HCT116 (cell line): ENCODE measurements around the gene LRRC3C. TPM values are rescaled to one million over a fixed set of nuclear protein-coding genes. Genes with fewer than 3 reads are reported as not detected.

Experiments used
- ATAC-seq: fragments of 200-7000 bp; cut with Tn5 transposase; 2 replicates; pipeline ENCODE4 v1.9.1; 2020; ENCODE audit warnings: mild to moderate bottlenecking, moderate library complexity
- BruUV-seq: library from RNA; stranded (reverse); fragments of 400-500 nt; replicated peaks from 2 replicates; lab custom pipeline; 2021; lab: Mats Ljungman, UMichigan
- CTCF ChIA-PET: fragments of 300-600 bp; sonication (Branson Sonifier 250); formaldehyde crosslinking; loops from one replicate; lab custom pipeline; 2021; ENCODE audit warnings: antibody characterized with exemption; lab: Charles Lee
- POLR2A ChIA-PET: fragments of 300-600, 350-600 bp; sonication (Branson Sonifier 250); formaldehyde crosslinking; loops from one replicate; lab custom pipeline; 2021; ENCODE audit warnings: antibody characterized with exemption; lab: Charles Lee
- RAD21 ChIA-PET, 2 experiments: fragments of 300-600 bp; sonication (Branson Sonifier 250); formaldehyde crosslinking; loops; one replicate each; lab custom pipeline; 2023; ENCODE audit warnings: low total read pairs in 2 of 2; ENCODE audit not compliant: uncharacterized antibody in 2 of 2, unreplicated experiment in 2 of 2, low non-redundant PET in 1 of 2; lab: Charles Lee
- DNase-seq: peaks from one replicate; pipeline ENCODE4 v3.0.0-alpha.2; 2010; ENCODE audit warnings: low read depth, low spot score
- H2AFZ ChIP-seq: fragments of 200-600 bp; shearing (Covaris generic), sonication (generic); 2 replicates; pipeline ENCODE4 v1.6.1; 2017; ENCODE audit warnings: low read depth, mixed run types, mixed read lengths, antibody characterized with exemption, low read length; ENCODE audit not compliant: poor library complexity, severe bottlenecking
- H3K27ac ChIP-seq: 2 replicates; pipeline ENCODE4 v1.5.1; 2012; ENCODE audit warnings: low read depth, low read length
- H3K27me3 ChIP-seq: fragments of 200-600 bp; sonication (generic); 2 replicates; pipeline ENCODE4 v1.6.1; 2016; ENCODE audit warnings: mixed run types, low read length, mixed read lengths; ENCODE audit not compliant: insufficient read depth
- H3K36me3 ChIP-seq, 2 experiments: fragments of 200-500 bp in 1 of 2; fragments of 200-600 bp in 1 of 2; sonication (Bioruptor generic) in 1 of 2; sonication (generic) in 1 of 2; 2 replicates each; pipeline versions ENCODE4 v1.5.1 to v1.6.1; 2014 to 2016; ENCODE audit warnings: low read length in 2 of 2, inconsistent platforms in 1 of 2, mixed read lengths in 1 of 2, mixed run types in 1 of 2; ENCODE audit not compliant: insufficient read depth in 2 of 2, control insufficient read depth in 1 of 2
- H3K4me1 ChIP-seq, 2 experiments: fragments of 200-600 bp in 1 of 2; sonication (generic) in 1 of 2; 2 replicates each; pipeline versions ENCODE4 v1.5.1 to v1.6.1; 2012 to 2017; ENCODE audit warnings: low read length in 2 of 2, inconsistent platforms in 1 of 2, mild to moderate bottlenecking in 1 of 2, mixed read lengths in 1 of 2, mixed run types in 1 of 2, moderate library complexity in 1 of 2; ENCODE audit not compliant: insufficient read depth in 2 of 2, control insufficient read depth in 1 of 2
- H3K4me2 ChIP-seq: fragments of 200-600 bp; sonication (generic); 2 replicates; pipeline ENCODE4 v1.6.1; 2017; ENCODE audit warnings: mixed run types, low read length, mixed read lengths
- H3K4me3 ChIP-seq, 2 experiments: fragments of 200-600 bp in 1 of 2; sonication (generic) in 1 of 2; replicated peaks in 1 of 2; 2 replicates each; pipeline ENCODE4 v1.5.1; 2011 to 2016; ENCODE audit warnings: low read length in 2 of 2, control low read depth in 1 of 2, low read depth in 1 of 2, mild to moderate bottlenecking in 1 of 2, mixed read lengths in 1 of 2, mixed run types in 1 of 2
- H3K79me2 ChIP-seq: fragments of 200-600 bp; sonication (generic); 2 replicates; pipeline ENCODE4 v1.6.1; 2017; ENCODE audit warnings: mild to moderate bottlenecking, mixed run types, low read length, moderate library complexity, mixed read lengths; ENCODE audit not compliant: insufficient read depth
- H3K9ac ChIP-seq: fragments of 200-600 bp; sonication (generic); 2 replicates; pipeline ENCODE4 v1.6.1; 2016; ENCODE audit warnings: low read length, mixed read lengths
- H3K9me2 ChIP-seq: fragments of 200-600 bp; sonication (generic), shearing (Covaris generic); 2 replicates; pipeline ENCODE4 v1.6.1; 2017; ENCODE audit warnings: mixed run types, mild to moderate bottlenecking, moderate library complexity; ENCODE audit not compliant: insufficient read depth
- H3K9me3 ChIP-seq, 2 experiments: fragments of 200-500 bp in 1 of 2; fragments of 200-600 bp in 1 of 2; sonication (Bioruptor generic) in 1 of 2; sonication (generic) in 1 of 2; 2 replicates each; pipeline ENCODE4 v1.6.1; 2014 to 2017; ENCODE audit warnings: low read length in 2 of 2, mixed read lengths in 2 of 2, inconsistent platforms in 1 of 2, low read depth in 1 of 2, mild to moderate bottlenecking in 1 of 2, mixed run types in 1 of 2, moderate library complexity in 1 of 2; ENCODE audit not compliant: control insufficient read depth in 1 of 2, insufficient read depth in 1 of 2
- H4K20me1 ChIP-seq: fragments of 200-600 bp; sonication (generic), shearing (Covaris generic); 2 replicates; pipeline ENCODE4 v1.6.1; 2017; ENCODE audit warnings: mixed run types, mild to moderate bottlenecking, moderate library complexity; ENCODE audit not compliant: insufficient read depth
- CEBPB ChIP-seq: IDR thresholded peaks from 2 replicates; pipeline ENCODE4 v1.6.1; 2012; ENCODE audit warnings: low read depth
- ELF1 ChIP-seq: IDR thresholded peaks from 2 replicates; pipeline ENCODE4 v1.6.1; 2012; ENCODE audit warnings: low read depth, borderline replicate concordance
- EZH2 ChIP-seq: fragments of 200-600 bp; sonication (generic); IDR thresholded peaks from 2 replicates; pipeline ENCODE4 v1.6.1; 2017; ENCODE audit warnings: antibody characterized with exemption, mixed run types
- EZH2phosphoT487 ChIP-seq: fragments of 200-600 bp; IDR thresholded peaks from 2 replicates; pipeline ENCODE4 v1.6.1; 2018; ENCODE audit warnings: antibody characterized with exemption, borderline replicate concordance
- FOSL1 ChIP-seq: IDR thresholded peaks from 2 replicates; pipeline ENCODE4 v1.6.1; 2012; ENCODE audit warnings: low read depth
- JUND ChIP-seq: IDR thresholded peaks from 2 replicates; pipeline ENCODE4 v1.6.1; 2012
- POLR2A ChIP-seq: IDR thresholded peaks from 2 replicates; pipeline ENCODE4 v1.7.0; 2011; ENCODE audit warnings: borderline replicate concordance; ENCODE audit not compliant: insufficient read depth, insufficient read length; ENCODE audit errors: extremely low read depth
- POLR2AphosphoS5 ChIP-seq: IDR thresholded peaks from 2 replicates; pipeline ENCODE4 v1.6.1; 2011; ENCODE audit warnings: mild to moderate bottlenecking, low read depth, low read length, moderate library complexity
- RAD21 ChIP-seq: IDR thresholded peaks from 2 replicates; pipeline ENCODE4 v1.6.1; 2012; ENCODE audit warnings: low read depth, mild to moderate bottlenecking
- SIN3A ChIP-seq: IDR thresholded peaks from 2 replicates; pipeline ENCODE4 v1.6.1; 2012; ENCODE audit warnings: low read depth
- SP1 ChIP-seq: IDR thresholded peaks from 2 replicates; pipeline ENCODE4 v1.6.1; 2012; ENCODE audit warnings: low read depth
- SRF ChIP-seq: IDR thresholded peaks from 2 replicates; pipeline ENCODE4 v1.6.1; 2012; ENCODE audit warnings: low read depth
- YY1 ChIP-seq: IDR thresholded peaks from 2 replicates; pipeline ENCODE4 v1.6.1; 2011; ENCODE audit warnings: low read length, low read depth, moderate library complexity, mild to moderate bottlenecking; ENCODE audit not compliant: insufficient replicate concordance; ENCODE audit errors: extremely low read depth
- ZFX ChIP-seq: fragments of 450-650 bp; IDR thresholded peaks from 2 replicates; pipeline ENCODE4 v1.6.1; 2017
- ZNF274 ChIP-seq: fragments of 200-500 bp; sonication (Bioruptor generic); IDR thresholded peaks from 2 replicates; pipeline ENCODE4 v1.6.1; 2014; ENCODE audit warnings: mild to moderate bottlenecking, low read depth, low read length, inconsistent platforms
- intact Hi-C: fragments of 100-400 bp; cut with micrococcal nuclease; formaldehyde crosslinking; loops from 2 replicates; pipeline ENCODE4 v1.10.0; 2022
- total RNA-seq: library from RNA; stranded (reverse); gene quantifications from one replicate; pipeline ENCODE4 v1.2.1, GENCODE V29; 2021; ENCODE audit not compliant: unreplicated experiment
- TF ChIP-seq, protein P1 (sequence below): IDR thresholded peaks from 2 replicates; pipeline ENCODE4 v1.6.1; 2012
- TF ChIP-seq, protein P2 (sequence below): IDR thresholded peaks from 2 replicates; pipeline ENCODE4 v1.6.1; 2012; ENCODE audit warnings: low read depth
- TF ChIP-seq, protein P3 (sequence below): IDR thresholded peaks from 2 replicates; pipeline ENCODE4 v1.6.1; 2012

The LRRC3C gene
- total RNA-seq, 1 experiment from 2014 or later: not detected

DNA sequence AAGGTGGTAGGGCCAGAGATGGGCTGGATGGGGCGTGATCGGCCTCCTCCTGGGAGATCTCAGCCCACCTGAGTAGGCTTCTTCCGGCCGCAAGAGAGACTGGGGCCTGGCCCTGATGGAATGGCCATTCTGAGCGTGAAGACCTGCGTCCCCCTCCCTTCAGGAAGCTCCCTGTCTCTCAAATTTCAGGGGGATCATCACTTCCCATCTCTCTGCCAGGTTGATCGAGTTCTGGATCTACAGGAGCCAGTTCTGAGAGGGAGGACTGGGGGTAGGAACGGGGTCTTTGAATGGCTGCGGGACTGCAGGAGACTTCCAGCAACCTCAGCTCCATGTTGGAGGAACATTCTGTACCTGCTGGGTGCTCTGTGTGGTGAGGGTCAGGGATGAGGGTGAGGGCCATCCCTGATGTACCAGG is 25.9 kb downstream of the LRRC3C start:
- no peaks in the 10 kb centered on the region for H3K27me3 ChIP-seq
- TF ChIP-seq SRF (no peak), ZFX (peak; percentile 24; the same call in 1 of the 2 replicates)
- TF ChIP-seq, all 23 proteins: peak for 1
- Histone ChIP-seq H3K4me1 (peaks cover 13 to 21% of the 10 kb centered on the region in 2 experiments), H3K9me2 (no peaks in the 10 kb centered on the region), H3K9me3 (no peaks in the 10 kb centered on the region), H2AFZ (peak overlapping the region; percentile 86), H3K27ac (peak overlapping the region; percentile 56), H3K9ac (peak overlapping the region; percentile 32; the same call in 1 of the 2 replicates), H3K4me3 (peak overlapping the region; percentile 37 to 53), H3K36me3 (no peaks in the 10 kb centered on the region), H3K4me2 (peak overlapping the region; percentile 77), H3K79me2 (no peaks in the 10 kb centered on the region), H4K20me1 (no peaks in the 10 kb centered on the region)
- BruUV-seq: TSS peak; percentile 70
- DNase-seq: no peak
- RAD21 ChIA-PET: interaction anchor here (0.7 kb wide), 2 partner anchors 23 to 363 kb away, joined by 3 to 4 read pairs; no protein-coding TSS in a partner anchor
- intact Hi-C loops: loop anchor here (1.0 to 10.0 kb wide), 2 partner anchors 27 to 219 kb away; partner anchors contain the start of genes GRB7, MIEN1 and PSMD3
- CTCF ChIA-PET: no interaction called here
- ATAC-seq: no peak
- POLR2A ChIA-PET: no interaction called here

DNA sequence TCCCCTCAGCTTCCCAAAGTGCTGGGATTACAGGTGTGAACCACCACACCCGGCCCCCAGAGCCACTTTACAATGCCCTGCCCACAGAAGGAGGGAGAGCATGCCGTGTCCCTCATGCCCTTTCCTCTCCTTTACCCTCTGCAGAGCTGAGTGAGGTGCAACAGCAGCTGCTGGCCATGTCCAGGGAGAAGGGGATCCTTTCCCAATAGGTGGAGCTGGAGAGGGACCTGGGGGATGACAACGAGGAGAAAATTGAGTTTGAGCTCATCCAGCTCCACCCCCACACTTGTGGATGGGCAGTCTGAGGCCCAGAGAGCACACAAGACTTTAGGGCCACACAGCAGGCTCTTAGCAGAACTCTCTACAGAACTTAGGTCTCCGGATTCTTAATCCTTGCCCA is 27.3 kb downstream of the LRRC3C start:
- no peak overlapping the region for H3K9ac ChIP-seq
- no peaks in the 10 kb centered on the region for H3K9me3 ChIP-seq
- no peaks in the 10 kb centered on the region for H3K27me3 ChIP-seq
- H3K79me2 ChIP-seq: no peaks in the 10 kb centered on the region
- H3K4me1 ChIP-seq: peaks cover 15 to 27% of the 10 kb centered on the region in 2 experiments
- RAD21 ChIA-PET: interaction anchor here in 1 of 2 experiments (0.5 kb wide), 1 partner anchor 22 kb away, joined by 4 read pairs; no protein-coding TSS in a partner anchor
- H3K27ac ChIP-seq: no peak overlapping the region
- no peak overlapping the region for H3K4me2 ChIP-seq
- ATAC-seq (no peak), DNase-seq (no peak)
- CTCF ChIA-PET: interaction anchor here (0.9 to 1.0 kb wide), 2 partner anchors 15 to 25 kb away, joined by 3 to 4 read pairs; partner anchors contain the start of gene PSMD3
- TF ChIP-seq EZH2phosphoT487: no peak
- no peak for TF ChIP-seq JUND
- no peak for TF ChIP-seq CEBPB
- TF ChIP-seq SP1: no peak
- TF ChIP-seq YY1: no peak
- TF ChIP-seq EZH2: no peak
- TF ChIP-seq, protein P1, sequence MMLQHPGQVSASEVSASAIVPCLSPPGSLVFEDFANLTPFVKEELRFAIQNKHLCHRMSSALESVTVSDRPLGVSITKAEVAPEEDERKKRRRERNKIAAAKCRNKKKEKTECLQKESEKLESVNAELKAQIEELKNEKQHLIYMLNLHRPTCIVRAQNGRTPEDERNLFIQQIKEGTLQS: no peak
- TF ChIP-seq, protein P2, sequence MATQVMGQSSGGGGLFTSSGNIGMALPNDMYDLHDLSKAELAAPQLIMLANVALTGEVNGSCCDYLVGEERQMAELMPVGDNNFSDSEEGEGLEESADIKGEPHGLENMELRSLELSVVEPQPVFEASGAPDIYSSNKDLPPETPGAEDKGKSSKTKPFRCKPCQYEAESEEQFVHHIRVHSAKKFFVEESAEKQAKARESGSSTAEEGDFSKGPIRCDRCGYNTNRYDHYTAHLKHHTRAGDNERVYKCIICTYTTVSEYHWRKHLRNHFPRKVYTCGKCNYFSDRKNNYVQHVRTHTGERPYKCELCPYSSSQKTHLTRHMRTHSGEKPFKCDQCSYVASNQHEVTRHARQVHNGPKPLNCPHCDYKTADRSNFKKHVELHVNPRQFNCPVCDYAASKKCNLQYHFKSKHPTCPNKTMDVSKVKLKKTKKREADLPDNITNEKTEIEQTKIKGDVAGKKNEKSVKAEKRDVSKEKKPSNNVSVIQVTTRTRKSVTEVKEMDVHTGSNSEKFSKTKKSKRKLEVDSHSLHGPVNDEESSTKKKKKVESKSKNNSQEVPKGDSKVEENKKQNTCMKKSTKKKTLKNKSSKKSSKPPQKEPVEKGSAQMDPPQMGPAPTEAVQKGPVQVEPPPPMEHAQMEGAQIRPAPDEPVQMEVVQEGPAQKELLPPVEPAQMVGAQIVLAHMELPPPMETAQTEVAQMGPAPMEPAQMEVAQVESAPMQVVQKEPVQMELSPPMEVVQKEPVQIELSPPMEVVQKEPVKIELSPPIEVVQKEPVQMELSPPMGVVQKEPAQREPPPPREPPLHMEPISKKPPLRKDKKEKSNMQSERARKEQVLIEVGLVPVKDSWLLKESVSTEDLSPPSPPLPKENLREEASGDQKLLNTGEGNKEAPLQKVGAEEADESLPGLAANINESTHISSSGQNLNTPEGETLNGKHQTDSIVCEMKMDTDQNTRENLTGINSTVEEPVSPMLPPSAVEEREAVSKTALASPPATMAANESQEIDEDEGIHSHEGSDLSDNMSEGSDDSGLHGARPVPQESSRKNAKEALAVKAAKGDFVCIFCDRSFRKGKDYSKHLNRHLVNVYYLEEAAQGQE: no peak
- no peak for TF ChIP-seq ZNF274
- TF ChIP-seq, protein P3, sequence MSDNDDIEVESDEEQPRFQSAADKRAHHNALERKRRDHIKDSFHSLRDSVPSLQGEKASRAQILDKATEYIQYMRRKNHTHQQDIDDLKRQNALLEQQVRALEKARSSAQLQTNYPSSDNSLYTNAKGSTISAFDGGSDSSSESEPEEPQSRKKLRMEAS: no peak
- TF ChIP-seq POLR2A: no peak
- TF ChIP-seq ZFX: no peak
- no peak for TF ChIP-seq SIN3A
- no peak for TF ChIP-seq ELF1
- TF ChIP-seq SRF: no peak
- TF ChIP-seq POLR2AphosphoS5: no peak
- no peak for TF ChIP-seq FOSL1
- no peak for TF ChIP-seq RAD21
- H4K20me1 ChIP-seq: no peaks in the 10 kb centered on the region
- no peaks in the 10 kb centered on the region for H3K9me2 ChIP-seq
- BruUV-seq: no TSS peak
- intact Hi-C loops: loop anchor here (10.0 kb wide), 1 partner anchor 220 kb away; the partner anchor contains the start of genes GRB7 and MIEN1
- no peaks in the 10 kb centered on the region for H3K36me3 ChIP-seq
- H3K4me3 ChIP-seq: no peak overlapping the region
- no peak overlapping the region for H2AFZ ChIP-seq
- POLR2A ChIA-PET: interaction anchor here (0.6 to 1.0 kb wide), 2 partner anchors 146 to 352 kb away, joined by 3 read pairs; partner anchors contain the start of gene NR1D1
